H9 (cell line): ENCODE data around the gene ABHD14A. TPM values are rescaled to one million over a fixed set of nuclear protein-coding genes. Genes with fewer than 3 reads are reported as not detected.
A peak's percentile ranks its signal among the peaks of the same experiment; 100 is the strongest.

ENCODE experiments used
- DNase-seq: peaks from one replicate; pipeline ENCODE4 v3.0.0-alpha.2; 2017
- H2AFZ ChIP-seq: one replicate; pipeline ENCODE4 v1.6.1; 2013; ENCODE audit warnings: mild to moderate bottlenecking, low read length, control low read depth, moderate library complexity
- H2AK5ac ChIP-seq: 2 replicates; pipeline ENCODE4 v1.6.1; 2013; ENCODE audit warnings: low read length, control low read depth, mixed read lengths; ENCODE audit not compliant: insufficient read length
- H2BK120ac ChIP-seq: one replicate; pipeline ENCODE4 v1.6.1; 2013; ENCODE audit warnings: low read depth, mild to moderate bottlenecking, low read length, control low read depth, inconsistent platforms; ENCODE audit not compliant: poor library complexity, severe bottlenecking
- H2BK12ac ChIP-seq: 2 replicates; pipeline ENCODE4 v1.6.1; 2013; ENCODE audit warnings: low read length, control low read depth, mixed read lengths, low read depth; ENCODE audit not compliant: insufficient read length
- H2BK15ac ChIP-seq: 2 replicates; pipeline ENCODE4 v1.6.1; 2013; ENCODE audit warnings: low read depth, low read length, control low read depth
- H2BK20ac ChIP-seq: one replicate; pipeline ENCODE4 v1.6.1; 2013; ENCODE audit warnings: low read depth, mild to moderate bottlenecking, low read length, control low read depth, inconsistent platforms; ENCODE audit not compliant: poor library complexity, severe bottlenecking
- H2BK5ac ChIP-seq: 2 replicates; pipeline ENCODE4 v1.6.1; 2013; ENCODE audit warnings: low read length, control low read depth, mixed read lengths; ENCODE audit not compliant: insufficient read length
- H3K14ac ChIP-seq: 2 replicates; pipeline ENCODE4 v1.6.1; 2013; ENCODE audit warnings: low read length, control low read depth; ENCODE audit not compliant: insufficient read depth
- H3K18ac ChIP-seq: 2 replicates; pipeline ENCODE4 v1.6.1; 2013; ENCODE audit warnings: low read depth, mild to moderate bottlenecking, mixed read lengths, low read length, control low read depth; ENCODE audit not compliant: insufficient read length
- H3K23ac ChIP-seq: 2 replicates; pipeline ENCODE4 v1.6.1; 2013; ENCODE audit warnings: low read length, control low read depth, mixed read lengths, low read depth; ENCODE audit not compliant: insufficient read length
- H3K23me2 ChIP-seq: 2 replicates; pipeline ENCODE4 v1.6.1; 2013; ENCODE audit warnings: low read depth, mild to moderate bottlenecking, mixed read lengths, low read length, control low read depth; ENCODE audit not compliant: insufficient read length, poor library complexity, severe bottlenecking
- H3K27ac ChIP-seq: 2 replicates; pipeline ENCODE4 v1.5.1; 2013; ENCODE audit warnings: low read length, control low read depth, mixed read lengths, low read depth; ENCODE audit not compliant: insufficient read length
- H3K27me3 ChIP-seq: 2 replicates; pipeline ENCODE4 v1.6.1; 2013; ENCODE audit warnings: low read length, control low read depth, inconsistent platforms; ENCODE audit not compliant: insufficient read depth
- H3K4ac ChIP-seq: 2 replicates; pipeline ENCODE4 v1.6.1; 2013; ENCODE audit warnings: low read depth, mild to moderate bottlenecking, control low read depth, inconsistent platforms, low read length, moderate library complexity
- H3K4me1 ChIP-seq: 2 replicates; pipeline ENCODE4 v1.6.1; 2013; ENCODE audit warnings: low read length, control low read depth, inconsistent platforms; ENCODE audit not compliant: insufficient read depth
- H3K4me2 ChIP-seq: 2 replicates; pipeline ENCODE4 v1.6.1; 2013; ENCODE audit warnings: low read length, control low read depth, mixed read lengths; ENCODE audit not compliant: insufficient read length, insufficient read depth
- H3K56ac ChIP-seq: 2 replicates; pipeline ENCODE4 v1.6.1; 2013; ENCODE audit warnings: low read depth, mild to moderate bottlenecking, mixed read lengths, low read length, control low read depth; ENCODE audit not compliant: insufficient read length
- H3K79me1 ChIP-seq: 2 replicates; pipeline ENCODE4 v1.6.1; 2013; ENCODE audit warnings: low read depth, mild to moderate bottlenecking, moderate library complexity, low read length, control low read depth, inconsistent platforms; ENCODE audit not compliant: insufficient read depth, poor library complexity, severe bottlenecking
- H3K79me2 ChIP-seq: 2 replicates; pipeline ENCODE4 v1.6.1; 2013; ENCODE audit warnings: low read length, control low read depth, inconsistent platforms; ENCODE audit not compliant: insufficient read depth
- H3K9ac ChIP-seq: 2 replicates; pipeline ENCODE4 v1.6.1; 2013; ENCODE audit warnings: low read length, control low read depth, mixed read lengths; ENCODE audit not compliant: insufficient read length; ENCODE audit errors: extremely low read depth
- H3K9me3 ChIP-seq: one replicate; pipeline ENCODE4 v1.6.1; 2013; ENCODE audit warnings: low read depth, low read length, inconsistent platforms; ENCODE audit not compliant: control insufficient read depth
- H3T11ph ChIP-seq: one replicate; pipeline ENCODE4 v1.6.1; 2013; ENCODE audit warnings: mild to moderate bottlenecking, low read length, control low read depth, inconsistent platforms
- H4K20me1 ChIP-seq: one replicate; pipeline ENCODE4 v1.6.1; 2013; ENCODE audit not compliant: control insufficient read depth, insufficient read length, insufficient read depth
- H4K5ac ChIP-seq: 2 replicates; pipeline ENCODE4 v1.6.1; 2013; ENCODE audit warnings: low read depth, mild to moderate bottlenecking, mixed read lengths, low read length, control low read depth; ENCODE audit not compliant: insufficient read length
- H4K8ac ChIP-seq: replicated peaks from 2 replicates; pipeline ENCODE4 v1.6.1; 2013; ENCODE audit warnings: low read length, control low read depth, mixed read lengths, low read depth; ENCODE audit not compliant: insufficient read length
- H4K91ac ChIP-seq: 2 replicates; pipeline ENCODE4 v1.6.1; 2013; ENCODE audit warnings: low read depth, mild to moderate bottlenecking, moderate library complexity, mixed read lengths, low read length, control low read depth; ENCODE audit not compliant: insufficient read length
- H3K27ac Mint-ChIP-seq, 3 experiments: 2 replicates in 2 of 3; 3 replicates in 1 of 3; pipeline ENCODE4 v1.8.0; 2020 to 2021; ENCODE audit warnings: mixed read lengths in 3 of 3, mild to moderate bottlenecking in 1 of 3, moderate library complexity in 1 of 3
- H3K27me3 Mint-ChIP-seq: 2 replicates; pipeline ENCODE4 v1.8.0; 2021; ENCODE audit warnings: low read depth, mild to moderate bottlenecking, moderate library complexity, mixed read lengths
- H3K36me3 Mint-ChIP-seq, 3 experiments: 2 replicates in 2 of 3; 3 replicates in 1 of 3; pipeline ENCODE4 v1.8.0; 2020 to 2021; ENCODE audit warnings: low read depth in 3 of 3, mixed read lengths in 3 of 3; ENCODE audit not compliant: insufficient read depth in 1 of 3
- H3K4me1 Mint-ChIP-seq, 2 experiments: 2 replicates each; pipeline ENCODE4 v1.8.0; 2020; ENCODE audit warnings: mixed read lengths in 2 of 2
- H3K4me3 Mint-ChIP-seq, 2 experiments: 2 replicates in 1 of 2; 3 replicates in 1 of 2; pipeline ENCODE4 v1.8.0; 2020 to 2021; ENCODE audit warnings: mild to moderate bottlenecking in 2 of 2, mixed read lengths in 2 of 2, moderate library complexity in 1 of 2
- H3K9me3 Mint-ChIP-seq, 2 experiments: 2 replicates in 1 of 2; 3 replicates in 1 of 2; pipeline ENCODE4 v1.8.0; 2020; ENCODE audit warnings: mild to moderate bottlenecking in 2 of 2, mixed read lengths in 2 of 2, moderate library complexity in 1 of 2
- CTCF ChIP-seq: fragments of 200-600 bp; sonication (generic); conservative IDR thresholded peaks from 3 replicates; pipeline ENCODE4 v1.8.0; 2021; ENCODE audit warnings: antibody characterized with exemption, mild to moderate bottlenecking
- WGBS: extraction: QIAGEN DNeasy Blood & Tissue Kit; methylation state at CpG from one replicate; pipeline ENCODE4 v1.1.7; 2013; ENCODE audit warnings: missing lambda C conversion rate, low lambda C conversion rate, mixed read lengths; ENCODE audit not compliant: insufficient read length; ENCODE audit errors: extremely low coverage; 5-methylcytosine and 5-hydroxymethylcytosine counted together
- total RNA-seq: library from RNA; stranded (reverse); gene quantifications from 2 replicates; pipeline ENCODE4 v1.2.1, GENCODE V29; 2021

Gene ABHD14A
- total RNA-seq, 1 experiment from 2014 or later = 3.1 TPM

DNA sequence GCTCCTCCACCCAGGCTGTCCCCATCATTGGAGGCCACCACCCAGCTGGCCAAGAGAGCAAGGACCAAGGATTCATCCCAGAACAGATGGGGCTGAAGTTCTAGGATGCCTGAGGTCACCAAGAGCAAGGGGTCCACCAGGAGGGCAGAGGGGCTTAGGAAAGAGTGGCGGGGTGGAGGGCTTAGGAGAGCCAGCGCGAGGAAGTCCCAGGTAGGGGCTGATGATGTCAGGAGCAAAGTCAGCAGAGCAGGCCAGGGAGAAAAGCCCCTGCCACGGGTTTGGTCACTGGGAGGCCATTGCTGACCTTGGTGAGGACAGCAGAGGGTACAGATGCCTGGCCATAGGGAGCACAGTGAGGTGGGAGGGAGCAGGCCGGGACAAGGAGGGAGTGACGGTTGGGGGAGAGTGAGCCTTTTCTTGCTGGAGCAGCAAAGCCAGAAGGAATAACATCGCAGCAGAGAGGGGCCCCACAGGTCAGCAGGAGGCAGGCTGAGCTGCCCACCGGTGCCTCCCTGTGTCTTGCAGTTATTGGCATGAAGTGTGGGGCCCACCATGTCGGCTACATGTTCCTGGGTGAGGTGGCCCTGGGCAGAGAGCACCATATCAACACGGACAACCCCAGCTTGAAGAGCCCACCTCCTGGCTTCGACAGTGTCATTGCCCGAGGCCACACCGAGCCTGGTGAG lies 27.5 kb upstream of the ABHD14A start:
- H2BK20ac ChIP-seq = no peak overlapping the region
- Mint-ChIP-seq H3K4me1 (peaks cover 3 to 5% of the 10 kb centered on the region in 2 experiments; a peak in 1 of 4 replicates), H3K27me3 (peaks cover 95% of the 10 kb centered on the region), H3K9me3 (no peaks in the 10 kb centered on the region), H3K36me3 (no peaks in the 10 kb centered on the region), H3K4me3 (no peak overlapping the region), H3K27ac (peak overlapping the region in 1 of 3 experiments; percentile 75; a peak in 1 of 7 replicates)
- no peak overlapping the region for H3T11ph ChIP-seq
- no peak overlapping the region for H3K23ac ChIP-seq
- H3K14ac ChIP-seq = no peak overlapping the region
- H3K79me1 ChIP-seq = no peaks in the 10 kb centered on the region
- no peak for TF ChIP-seq CTCF
- H2AK5ac ChIP-seq = no peak overlapping the region
- peaks cover 6% of the 10 kb centered on the region for H4K20me1 ChIP-seq
- no peak overlapping the region for H4K5ac ChIP-seq
- no peak overlapping the region; the same call in 1 of the 2 replicates for H3K4ac ChIP-seq
- H2BK120ac ChIP-seq = no peak overlapping the region
- H2BK5ac ChIP-seq = no peak overlapping the region
- H4K91ac ChIP-seq = no peak overlapping the region
- no peak for DNase-seq
- peaks cover 4% of the 10 kb centered on the region for H3K23me2 ChIP-seq
- no peak overlapping the region for H2AFZ ChIP-seq
- no peak overlapping the region for H3K18ac ChIP-seq
- no peak overlapping the region for H3K56ac ChIP-seq
- no peak overlapping the region for H3K4me2 ChIP-seq
- no peaks in the 10 kb centered on the region for H3K9me3 ChIP-seq
- H2BK12ac ChIP-seq = no peak overlapping the region
- H3K9ac ChIP-seq = no peak overlapping the region
- no peak overlapping the region for H3K27ac ChIP-seq
- H3K79me2 ChIP-seq = no peaks in the 10 kb centered on the region
- no CpG with 5 or more reads among the region's 13 CpGs for WGBS
- H3K4me1 ChIP-seq = no peaks in the 10 kb centered on the region
- no peaks in the 10 kb centered on the region; the same call in 1 of the 2 replicates for H3K27me3 ChIP-seq
- H4K8ac ChIP-seq = no peak overlapping the region
- no peak overlapping the region for H2BK15ac ChIP-seq
